GM23248 (cell line): ENCODE data around the gene DDX10.

ENCODE experiments used
- EZH2 ChIP-seq: fragments of 200-600 bp; sonication (generic); IDR thresholded peaks from 2 replicates; pipeline ENCODE4 v1.6.1; 2018; ENCODE audit warnings: antibody characterized with exemption, mild to moderate bottlenecking; ENCODE audit not compliant: insufficient read depth, poor library complexity, severe bottlenecking
- EZH2phosphoT487 ChIP-seq: fragments of 200-600 bp; sonication (generic); IDR thresholded peaks from 2 replicates; pipeline ENCODE4 v1.6.1; 2018; ENCODE audit warnings: antibody characterized with exemption, moderate library complexity, mild to moderate bottlenecking, low read depth; ENCODE audit not compliant: insufficient read depth

DNA sequence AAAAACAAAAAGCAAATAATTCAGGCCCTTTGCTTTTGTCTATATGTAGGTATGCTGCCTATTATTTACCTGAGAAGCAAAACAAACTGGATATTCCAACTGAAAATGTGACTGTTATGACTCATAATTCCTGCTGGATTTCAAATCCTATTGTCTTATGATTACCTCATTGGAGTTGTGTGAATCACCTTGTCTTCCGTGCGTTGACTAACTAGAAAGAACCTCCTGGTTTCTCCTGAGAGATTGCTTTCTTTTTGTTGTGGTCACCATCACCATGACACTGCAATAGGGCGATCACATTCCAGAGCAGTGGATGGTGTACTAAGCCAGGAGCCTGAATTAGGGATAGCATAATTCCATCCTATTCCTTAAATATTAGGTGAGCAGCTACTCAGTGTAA lies 48.3 kb upstream of the DDX10 start:
- TF ChIP-seq EZH2 (no peak), EZH2phosphoT487 (no peak)
